Activated effector memory CD4-positive, alpha-beta T cell treated with Interleukin-2 at 50 U/mL for 16 hours (primary cell): ENCODE measurements around the gene MCOLN2.
"Not testable (repeated sequence)": the region's sequence is repeated elsewhere in the genome, so short reads cannot be mapped to it uniquely, and the experiment has no call there.

Experiments used
- DNase-seq: peaks from one replicate; pipeline ENCODE4 v3.0.0-alpha.2; 2020

The MCOLN2 gene

GRCh38 chr1:84996846-84997666 lies at the start of gene MCOLN2:
MCOLN2 (minus strand) TSS chr1:84997113; CDS start chr1:84996872, 241 bp downstream.
- DNase-seq = peak; percentile 58

- no peak for DNase-seq
Measured at GRCh38 chr1:85042413-85042812, 45.5 kb upstream of the MCOLN2 start.

GRCh38 chr1:85041793-85042192 lies 44.9 kb upstream of the MCOLN2 start:
- no peak for DNase-seq

GRCh38 chr1:85033221-85033620 lies 36.3 kb upstream of the MCOLN2 start:
- no peak for DNase-seq

- no peak for DNase-seq
Measured at GRCh38 chr1:85030536-85030935, 33.6 kb upstream of the MCOLN2 start.

- DNase-seq = no peak
Measured at GRCh38 chr1:85028151-85028550, 31.2 kb upstream of the MCOLN2 start.

DNA sequence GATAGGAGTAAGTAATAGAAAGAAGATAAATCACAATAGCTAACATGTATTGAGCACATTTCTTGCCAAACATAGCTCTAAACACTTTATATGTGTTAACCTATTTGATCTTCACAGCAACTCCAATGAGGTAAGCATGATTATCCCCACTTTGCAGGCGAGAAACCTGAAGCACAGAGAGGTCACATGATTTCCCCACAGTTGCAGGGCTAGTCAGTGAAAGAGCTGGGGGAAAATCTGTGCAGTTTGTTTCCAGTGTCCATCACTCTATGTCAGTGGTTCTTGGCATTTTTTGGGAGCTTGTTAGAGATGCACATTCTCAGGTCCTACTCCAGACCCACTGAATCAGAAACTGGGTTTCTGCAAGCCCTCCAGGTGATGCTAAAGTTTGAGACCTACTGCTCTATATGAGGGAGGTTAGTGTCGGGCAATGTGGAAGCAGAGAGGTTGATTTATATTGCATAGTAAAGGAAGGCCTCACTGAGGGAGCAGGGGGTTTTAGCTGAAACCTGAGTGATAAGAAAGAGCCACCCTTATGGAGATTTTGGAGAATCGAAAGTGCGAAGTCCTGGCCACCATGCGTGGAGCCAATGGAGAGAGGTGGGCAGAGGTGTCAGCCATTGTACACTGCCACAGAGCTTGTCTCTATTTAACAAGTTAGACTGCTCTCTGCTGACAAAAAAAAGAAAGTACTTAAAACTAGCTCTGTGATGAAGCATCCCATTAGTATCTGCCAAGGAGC lies 30.5 kb upstream of the MCOLN2 start:
- DNase-seq = no peak

DNA sequence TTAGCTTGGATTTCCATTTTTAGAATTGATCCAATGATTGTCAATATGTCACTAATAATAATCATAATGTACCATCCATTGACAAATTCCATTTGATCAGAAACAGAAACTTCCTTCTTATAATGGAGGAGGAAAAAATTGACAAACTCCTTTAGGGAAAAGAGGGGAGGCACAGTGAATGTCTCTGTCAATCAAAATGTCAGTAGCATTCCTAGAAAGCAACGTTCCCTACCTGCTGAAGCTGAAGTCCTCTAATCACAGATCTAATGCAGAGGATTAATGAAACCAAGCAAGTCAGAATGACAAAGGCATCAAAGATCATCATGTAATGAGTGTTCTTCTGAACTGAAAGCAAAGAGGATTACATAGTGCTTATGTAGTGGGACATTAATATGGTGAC lies 29.0 kb upstream of the MCOLN2 start:
- no peak for DNase-seq

GRCh38 chr1:85024736-85025135 lies 27.8 kb upstream of the MCOLN2 start:
- DNase-seq = no peak

GRCh38 chr1:85022700-85023099 lies 25.8 kb upstream of the MCOLN2 start:
- DNase-seq = no peak

GRCh38 chr1:85019994-85020393 lies 23.1 kb upstream of the MCOLN2 start:
- no peak for DNase-seq

DNA sequence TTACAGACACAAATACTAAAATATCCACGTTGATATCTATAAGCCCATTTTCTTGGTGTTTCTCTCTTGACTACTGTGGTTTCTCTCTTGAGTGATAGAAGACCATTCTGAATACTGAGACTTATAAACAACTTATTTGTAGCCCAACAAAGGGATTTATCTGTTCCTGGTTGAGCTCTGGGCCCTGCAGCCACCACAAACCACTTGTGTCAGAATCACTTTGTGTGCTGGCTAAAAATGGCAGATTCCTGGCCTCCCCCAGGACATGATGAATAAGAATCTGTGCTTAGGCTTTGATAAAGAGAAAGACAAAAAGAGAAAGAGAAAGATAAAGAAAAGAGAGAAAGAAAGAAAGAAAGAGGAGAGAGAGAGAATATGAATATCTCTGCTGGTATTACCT lies 18.9 kb upstream of the MCOLN2 start:
- no peak for DNase-seq

GRCh38 chr1:85005641-85006040 lies 8.7 kb upstream of the MCOLN2 start:
- DNase-seq = not testable (repeated sequence)

DNA sequence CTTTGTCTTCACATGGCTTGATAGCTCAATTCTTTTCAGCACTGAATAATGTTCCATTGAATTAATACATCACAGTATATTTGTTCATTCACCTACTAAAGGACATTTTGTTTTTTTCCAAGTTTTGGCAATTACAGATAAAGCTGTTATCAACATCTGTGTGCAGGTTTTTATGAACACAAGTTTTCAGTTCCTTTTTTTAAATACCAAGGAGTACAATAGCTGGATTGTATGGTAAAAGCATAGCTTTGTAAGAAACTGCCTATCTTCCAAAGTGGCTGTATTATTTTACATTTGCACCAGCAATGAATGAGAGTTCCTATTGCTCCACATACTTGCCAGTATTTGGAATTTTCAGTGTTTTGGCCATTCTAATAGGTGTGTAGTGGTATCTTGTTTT lies 4.8 kb upstream of the MCOLN2 start:
- DNase-seq = no peak

GRCh38 chr1:84998642-84999280 lies 1.8 kb upstream of the MCOLN2 start:
- peak; percentile 48 for DNase-seq

DNA sequence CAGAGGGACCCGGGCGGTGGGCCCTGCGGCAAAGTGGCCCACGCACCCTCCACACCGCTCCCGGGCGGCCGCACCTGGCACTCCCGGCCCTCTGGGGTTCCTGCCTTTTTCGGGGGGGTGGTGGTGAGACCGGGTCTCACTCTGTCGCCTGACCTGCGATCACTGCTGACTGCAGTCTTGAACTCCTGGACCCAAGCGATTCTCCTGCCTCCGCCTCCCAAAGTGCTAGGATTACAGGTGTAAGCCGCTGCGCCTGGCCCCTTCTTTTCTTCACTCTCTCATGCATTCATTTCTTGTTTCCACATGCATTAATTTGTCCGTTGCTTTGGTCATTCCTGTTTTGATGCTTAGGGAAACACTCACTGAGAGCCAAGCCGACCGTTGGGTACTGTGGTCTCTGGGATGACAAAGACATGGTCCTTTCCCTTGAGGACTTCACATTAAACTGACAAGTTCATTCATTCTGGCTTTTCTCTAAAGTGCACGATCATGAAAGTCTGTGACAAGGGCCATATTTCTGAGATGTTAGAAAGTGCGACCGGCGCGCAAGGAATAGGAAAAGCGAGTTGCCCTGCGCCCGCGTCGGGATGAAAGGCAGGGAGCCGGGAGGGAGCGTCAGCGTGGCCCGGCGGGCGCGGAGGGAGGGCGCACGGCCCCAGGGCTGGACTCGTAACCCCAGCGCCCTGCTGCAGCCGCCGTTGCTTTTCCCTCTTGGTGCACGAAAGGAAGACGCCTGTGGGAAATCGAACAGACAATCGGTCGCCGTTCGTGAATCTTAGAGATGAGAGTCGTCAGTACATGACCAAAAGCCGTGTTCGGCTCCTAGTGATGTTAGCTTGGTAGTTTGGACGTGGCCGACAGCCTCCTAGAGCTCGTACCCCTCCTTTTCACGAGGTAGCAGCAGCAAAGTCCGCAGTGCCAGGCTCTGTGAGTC lies 1.0 kb upstream of the MCOLN2 start:
- DNase-seq = peak; percentile 8

DNA sequence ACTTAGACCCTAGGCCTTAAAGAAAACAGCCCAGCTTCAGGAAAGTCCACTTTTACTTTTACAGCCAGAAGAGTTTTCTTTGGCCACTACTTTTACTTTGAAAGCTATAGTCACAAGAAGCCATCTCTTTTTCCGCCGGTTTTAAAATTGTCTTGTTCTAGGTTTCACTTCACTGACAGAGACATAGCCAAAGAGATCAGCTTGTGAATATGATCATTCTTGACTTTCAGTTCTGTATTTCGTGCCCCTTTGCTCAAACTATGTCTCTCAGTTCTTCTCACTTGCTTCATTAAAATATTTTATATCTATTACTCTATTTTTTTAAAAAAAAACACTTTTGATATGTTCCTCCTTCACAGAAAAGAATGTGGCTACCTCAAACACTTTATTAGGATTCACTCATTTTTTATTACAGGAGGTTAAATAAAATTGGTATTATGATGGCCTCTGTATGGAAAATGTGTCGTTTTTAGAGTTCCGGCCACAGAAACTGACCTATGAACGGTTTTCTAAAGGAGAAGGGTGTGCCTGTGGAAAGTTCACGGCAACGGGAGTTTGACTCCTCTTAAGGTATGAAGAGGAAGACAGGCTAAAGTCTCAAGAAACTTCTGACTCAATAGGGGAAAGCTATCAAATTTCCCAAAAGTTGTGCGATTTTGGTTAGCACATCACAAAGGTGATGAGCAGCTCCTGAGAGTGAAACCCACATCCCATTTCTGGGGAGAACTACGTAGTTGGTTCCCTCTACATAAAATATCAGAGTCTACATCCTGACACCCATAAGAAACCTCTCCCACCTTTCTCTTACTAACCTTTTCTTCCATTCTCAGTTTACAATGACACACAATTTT lies 1.2 kb downstream of the MCOLN2 start:
- no peak for DNase-seq

DNA sequence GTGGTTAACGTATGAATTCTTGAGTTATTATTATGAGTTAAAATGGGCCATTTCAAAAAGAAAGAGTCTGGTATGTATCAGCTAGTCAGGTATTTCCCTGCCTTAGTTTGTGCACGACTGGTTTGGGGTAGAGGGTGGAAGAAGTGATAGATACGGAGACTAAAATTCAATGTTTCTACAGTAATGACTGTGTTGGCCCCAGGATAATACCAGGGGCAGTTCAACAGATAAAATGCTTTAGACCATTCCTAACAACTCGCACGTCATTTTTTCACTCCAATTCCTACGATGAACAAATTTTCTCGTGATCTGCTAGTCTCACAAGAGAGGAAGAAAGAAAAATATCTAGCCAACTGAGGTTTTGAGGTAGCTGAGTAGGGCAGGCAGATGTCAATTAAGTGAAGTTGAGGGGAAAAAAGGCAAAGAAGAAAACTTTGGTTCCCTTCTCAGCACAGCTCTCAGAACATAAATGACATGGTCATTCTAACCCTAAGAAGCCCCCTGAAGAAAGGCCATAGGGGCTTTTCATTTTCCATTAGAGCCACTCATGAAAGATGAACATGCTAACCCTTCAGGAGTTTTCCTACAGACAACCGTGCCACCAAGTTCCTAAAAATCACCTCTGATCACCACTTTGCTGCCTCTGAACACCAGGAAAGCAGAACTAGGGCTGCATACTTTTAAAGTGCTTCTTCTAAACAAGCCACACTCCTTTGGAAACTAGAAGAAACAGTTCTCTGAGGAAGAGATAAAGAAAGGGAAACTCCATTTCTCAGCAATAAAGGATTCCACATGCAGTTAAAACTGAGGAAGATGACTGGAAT lies 5.6 kb downstream of the MCOLN2 start:
- no peak for DNase-seq

DNA sequence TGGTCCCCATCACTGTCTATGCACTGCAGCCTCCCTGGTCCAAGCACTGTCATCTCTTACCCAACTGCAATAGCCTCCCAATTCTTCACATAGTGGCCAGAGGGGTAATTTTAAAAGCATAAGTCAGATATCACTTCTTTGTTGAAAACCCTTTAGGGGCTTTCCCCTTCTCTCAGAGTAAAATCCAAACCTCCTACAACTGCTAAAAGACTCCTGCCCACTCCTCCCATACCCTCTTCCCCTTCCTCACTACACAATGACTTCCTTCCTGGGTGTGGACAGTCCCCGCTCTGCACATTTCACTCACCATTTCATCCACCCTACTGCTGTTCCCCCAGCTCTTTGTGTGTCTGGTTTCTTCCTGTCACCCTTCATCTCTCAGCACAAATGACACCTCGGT lies 8.3 kb downstream of the MCOLN2 start:
- DNase-seq = no peak

DNA sequence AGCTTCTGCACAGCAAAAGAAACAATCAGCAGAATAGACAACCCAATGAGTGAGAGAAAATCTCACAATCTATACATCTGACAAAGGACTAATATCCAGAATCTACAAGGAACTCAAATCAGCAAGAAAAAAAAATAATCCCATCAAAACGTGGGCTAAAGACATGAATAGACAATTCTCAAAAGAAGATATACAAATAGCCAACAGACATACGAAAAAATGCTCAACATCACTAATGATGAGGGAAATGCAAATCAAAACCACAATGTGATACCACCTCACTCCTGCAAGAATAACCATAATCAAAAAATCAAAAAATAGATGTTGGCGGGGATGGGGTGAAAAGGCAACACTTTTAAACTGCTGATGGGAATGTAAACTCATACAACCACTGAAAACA lies 10.4 kb downstream of the MCOLN2 start:
- DNase-seq = not testable (repeated sequence)

- DNase-seq = no peak
Measured at GRCh38 chr1:84985365-84985764, 11.5 kb downstream of the MCOLN2 start.
